Neutrophil (primary cell): ENCODE results near the gene VIPAS39.

Experiments used
- H3K27ac ChIP-seq: fragments of 200-600 bp; sonication (generic); 2 replicates; pipeline ENCODE4 v1.5.1; 2016; ENCODE audit warnings: mild to moderate bottlenecking, moderate library complexity
- H3K27me3 ChIP-seq: fragments of 200-600 bp; sonication (generic); 2 replicates; pipeline ENCODE4 v1.6.0; 2016; ENCODE audit warnings: mild to moderate bottlenecking
- H3K36me3 ChIP-seq: fragments of 200-600 bp; sonication (generic); 2 replicates; pipeline ENCODE4 v1.5.1; 2017
- H3K4me1 ChIP-seq, 2 experiments: fragments of 200-600 bp in 1 of 2; sonication (generic) in 1 of 2; 1 replicate in 1 of 2; 2 replicates in 1 of 2; pipeline versions ENCODE4 v1.5.1 to v1.6.1; 2013 to 2016; ENCODE audit warnings: low read depth in 1 of 2, low read length in 1 of 2, mild to moderate bottlenecking in 1 of 2, moderate library complexity in 1 of 2; ENCODE audit not compliant: control insufficient read depth in 1 of 2, insufficient read depth in 1 of 2
- H3K4me3 ChIP-seq, 2 experiments: fragments of 200-600 bp in 1 of 2; sonication (generic) in 1 of 2; 1 replicate in 1 of 2; 2 replicates in 1 of 2; pipeline ENCODE4 v1.5.1; 2013 to 2016; ENCODE audit warnings: low read depth in 1 of 2, low read length in 1 of 2, mild to moderate bottlenecking in 1 of 2, moderate library complexity in 1 of 2
- H3K9me3 ChIP-seq: fragments of 200-600 bp; sonication (generic); 2 replicates; pipeline ENCODE4 v1.5.1; 2016
- CTCF ChIP-seq: fragments of 200-600 bp; sonication (generic); IDR thresholded peaks from 2 replicates; pipeline ENCODE4 v1.5.1; 2016; ENCODE audit warnings: antibody characterized with exemption

The VIPAS39 gene

GRCh38 chr14:77469539-77469938 lies 12.1 kb upstream of the VIPAS39 start:
- Histone ChIP-seq H3K4me3 (no peak overlapping the region), H3K27ac (no peak overlapping the region), H3K4me1 (no peaks in the 10 kb centered on the region), H3K27me3 (no peaks in the 10 kb centered on the region), H3K36me3 (peaks cover 54% of the 10 kb centered on the region), H3K9me3 (no peaks in the 10 kb centered on the region)
- TF ChIP-seq CTCF = no peak

- Histone ChIP-seq H3K27me3 (no peaks in the 10 kb centered on the region), H3K9me3 (no peaks in the 10 kb centered on the region), H3K36me3 (peaks cover 58% of the 10 kb centered on the region), H3K27ac (no peak overlapping the region), H3K4me1 (no peaks in the 10 kb centered on the region), H3K4me3 (no peak overlapping the region)
- TF ChIP-seq CTCF = no peak
These were observed 11.7 kb upstream of the VIPAS39 start for GRCh38 chr14:77469067-77469505.

- no peak for TF ChIP-seq CTCF
- no peaks in the 10 kb centered on the region for H3K9me3 ChIP-seq
- peaks cover 70% of the 10 kb centered on the region for H3K36me3 ChIP-seq
- no peak overlapping the region for H3K27ac ChIP-seq
- H3K4me3 ChIP-seq = no peak overlapping the region
- no peaks in the 10 kb centered on the region for H3K27me3 ChIP-seq
- H3K4me1 ChIP-seq = no peaks in the 10 kb centered on the region
These were observed 10.4 kb upstream of the VIPAS39 start for GRCh38 chr14:77467801-77468200.

GRCh38 chr14:77459072-77459723 lies 1.8 kb upstream of the VIPAS39 start:
- Histone ChIP-seq H3K27ac (no peak overlapping the region), H3K4me3 (peak overlapping the region; percentile 94 to 95), H3K4me1 (peaks cover 24 to 28% of the 10 kb centered on the region in 2 experiments), H3K9me3 (no peaks in the 10 kb centered on the region), H3K36me3 (peaks cover 47% of the 10 kb centered on the region), H3K27me3 (no peaks in the 10 kb centered on the region)
- no peak for TF ChIP-seq CTCF

- Histone ChIP-seq H3K4me1 (peaks cover 24 to 28% of the 10 kb centered on the region in 2 experiments), H3K9me3 (no peaks in the 10 kb centered on the region), H3K4me3 (peak overlapping the region; percentile 94 to 95), H3K27me3 (no peaks in the 10 kb centered on the region), H3K36me3 (peaks cover 40% of the 10 kb centered on the region), H3K27ac (peak overlapping the region; percentile 86)
- TF ChIP-seq CTCF = no peak
These were observed 999 bp upstream of the VIPAS39 start for GRCh38 chr14:77458249-77458950.
